ENCODE results near the gene SLC16A7.

SLC16A7 gene

DNA sequence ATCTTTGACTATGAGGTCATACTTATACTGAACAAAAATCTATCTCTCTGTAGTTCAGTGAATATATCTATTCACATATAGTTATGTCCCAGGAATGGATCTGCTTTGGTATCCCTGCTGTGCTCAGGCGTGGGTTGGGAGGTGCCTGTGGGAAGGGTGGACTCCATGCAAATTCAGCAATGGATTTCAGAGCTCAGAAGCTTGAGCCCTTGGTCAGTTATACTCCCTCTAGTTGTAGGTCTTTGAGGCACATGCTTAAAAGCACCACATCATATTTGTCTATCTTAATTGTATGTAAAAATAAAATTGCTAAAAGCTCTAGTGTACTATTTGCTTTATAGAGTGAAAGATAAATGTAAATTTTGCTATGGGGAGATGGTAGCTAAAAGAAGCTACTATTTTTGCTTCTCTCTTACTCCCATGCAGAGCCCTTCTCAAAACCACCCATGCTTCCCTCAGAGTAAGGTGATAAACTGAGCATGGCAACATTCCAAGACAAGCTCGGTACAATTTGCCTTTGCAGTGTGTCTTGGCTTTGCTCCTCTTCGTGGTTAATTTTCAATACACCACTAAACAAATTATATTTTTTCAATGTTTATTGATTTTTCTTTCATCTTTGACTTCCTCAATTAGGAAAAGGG, 54.9 kb downstream of the SLC16A7 start:
- no peak for DNase-seq (ENCODE audit: low read depth)
- TF ChIP-seq, protein P1, sequence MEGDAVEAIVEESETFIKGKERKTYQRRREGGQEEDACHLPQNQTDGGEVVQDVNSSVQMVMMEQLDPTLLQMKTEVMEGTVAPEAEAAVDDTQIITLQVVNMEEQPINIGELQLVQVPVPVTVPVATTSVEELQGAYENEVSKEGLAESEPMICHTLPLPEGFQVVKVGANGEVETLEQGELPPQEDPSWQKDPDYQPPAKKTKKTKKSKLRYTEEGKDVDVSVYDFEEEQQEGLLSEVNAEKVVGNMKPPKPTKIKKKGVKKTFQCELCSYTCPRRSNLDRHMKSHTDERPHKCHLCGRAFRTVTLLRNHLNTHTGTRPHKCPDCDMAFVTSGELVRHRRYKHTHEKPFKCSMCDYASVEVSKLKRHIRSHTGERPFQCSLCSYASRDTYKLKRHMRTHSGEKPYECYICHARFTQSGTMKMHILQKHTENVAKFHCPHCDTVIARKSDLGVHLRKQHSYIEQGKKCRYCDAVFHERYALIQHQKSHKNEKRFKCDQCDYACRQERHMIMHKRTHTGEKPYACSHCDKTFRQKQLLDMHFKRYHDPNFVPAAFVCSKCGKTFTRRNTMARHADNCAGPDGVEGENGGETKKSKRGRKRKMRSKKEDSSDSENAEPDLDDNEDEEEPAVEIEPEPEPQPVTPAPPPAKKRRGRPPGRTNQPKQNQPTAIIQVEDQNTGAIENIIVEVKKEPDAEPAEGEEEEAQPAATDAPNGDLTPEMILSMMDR (conservative IDR thresholded peaks at IDR 0.05; ENCODE audit: low read length) = no peak
- H3K4me3 ChIP-seq (ENCODE audit: low read length) = no peak overlapping the region

DNA sequence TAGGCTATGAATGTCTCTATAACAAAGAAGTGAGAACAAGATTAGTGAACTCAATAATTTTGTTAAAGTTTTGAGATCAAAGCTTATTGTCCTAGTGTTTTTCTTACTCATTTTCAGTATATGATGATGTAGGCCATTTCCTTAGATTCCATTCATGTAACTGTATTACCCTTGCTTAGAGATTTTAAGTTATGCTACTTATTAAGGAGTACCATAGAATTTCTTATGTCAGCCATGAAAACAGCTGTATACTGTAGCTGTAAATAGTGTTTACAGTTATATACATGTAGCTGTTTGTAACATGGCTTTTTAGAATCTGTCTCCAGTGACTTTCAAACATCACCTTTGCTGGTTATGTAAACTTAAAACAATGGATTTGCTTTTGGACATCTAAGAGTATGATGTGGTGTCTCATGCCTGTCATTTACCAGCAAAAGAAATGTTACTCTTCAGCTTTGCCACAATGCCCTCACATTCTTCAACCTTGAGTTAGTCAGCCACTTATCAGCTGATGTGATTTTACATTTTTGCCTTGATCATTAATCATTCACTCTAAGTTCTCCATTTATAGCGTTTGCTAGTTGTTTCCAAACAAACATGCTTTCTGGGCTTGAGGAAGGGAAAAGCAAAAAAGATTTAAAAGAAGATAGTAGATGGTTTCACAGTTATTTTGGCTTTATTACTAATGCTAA, 55.5 kb downstream of the SLC16A7 start:
- DNase-seq (ENCODE audit: low read depth) = peak; percentile 40
- H3K4me3 ChIP-seq (ENCODE audit: low read length) = no peak overlapping the region
- TF ChIP-seq, protein P1 (conservative IDR thresholded peaks at IDR 0.05; ENCODE audit: low read length) = no peak

DNA sequence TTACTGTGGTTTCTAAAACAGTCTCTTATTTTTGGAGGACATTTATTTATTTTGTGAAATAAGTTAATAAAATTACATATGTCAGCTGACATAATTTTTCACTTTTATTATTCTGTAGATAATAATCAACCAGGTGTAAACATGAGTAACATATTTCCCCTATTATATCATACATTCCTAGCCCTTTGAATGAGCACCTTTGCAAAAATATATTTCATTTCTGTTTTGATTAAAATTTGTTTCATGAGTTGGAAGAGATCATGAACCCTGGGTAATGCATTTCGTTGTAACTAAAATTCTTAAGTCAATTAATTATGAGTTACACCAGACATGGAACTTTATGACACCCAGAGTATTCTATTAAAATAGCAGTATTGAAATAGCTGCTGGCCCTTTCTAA, 56.3 kb downstream of the SLC16A7 start:
- no peak for DNase-seq (ENCODE audit: low read depth)
- no peak overlapping the region for H3K4me3 ChIP-seq (ENCODE audit: low read length)
- TF ChIP-seq, protein P1 (conservative IDR thresholded peaks at IDR 0.05; ENCODE audit: low read length) = no peak

DNA sequence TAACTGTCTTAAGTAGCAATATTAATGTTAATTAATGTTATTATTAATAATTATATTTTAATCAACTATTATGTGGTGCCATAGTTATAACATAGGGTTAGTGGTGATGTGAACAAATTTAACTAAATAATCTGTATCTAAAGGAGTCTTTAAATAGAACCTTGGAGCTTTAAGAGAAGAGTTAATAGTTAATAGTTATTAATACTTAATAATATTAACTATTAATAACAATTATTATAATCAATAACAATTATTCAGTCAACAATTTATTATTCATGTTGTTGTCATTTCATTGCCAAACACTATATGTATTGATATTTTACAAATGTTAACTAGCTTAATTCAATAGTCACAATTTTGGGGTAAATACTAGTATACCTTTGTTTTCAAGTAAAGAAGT, 58.2 kb downstream of the SLC16A7 start:
- TF ChIP-seq, protein P1 (conservative IDR thresholded peaks at IDR 0.05; ENCODE audit: low read length) = no peak
- no peak for DNase-seq (ENCODE audit: low read depth)
- H3K4me3 ChIP-seq (ENCODE audit: low read length) = no peak overlapping the region

DNA sequence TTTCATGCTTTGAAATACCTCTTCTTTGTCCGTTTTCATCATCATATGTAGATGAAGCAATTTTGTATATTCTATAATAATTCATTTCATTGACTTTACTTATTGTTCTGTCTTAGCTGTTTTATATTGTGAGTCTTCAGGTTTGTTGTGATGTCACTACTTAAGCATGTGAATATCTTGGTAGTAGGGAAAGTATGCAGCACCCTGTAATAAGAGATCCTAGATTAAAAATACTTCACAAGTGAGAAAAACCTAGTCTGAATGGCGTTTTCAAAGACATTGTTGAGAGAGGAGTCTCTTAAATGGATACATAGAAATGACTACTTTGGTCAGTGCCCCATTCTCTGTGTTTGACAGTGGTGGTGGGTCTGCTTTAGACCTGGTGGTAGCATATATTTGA, 61.4 kb downstream of the SLC16A7 start:
- DNase-seq (ENCODE audit: low read depth) = peak; percentile 34
- TF ChIP-seq, protein P1 (conservative IDR thresholded peaks at IDR 0.05; ENCODE audit: low read length) = no peak
- H3K4me3 ChIP-seq (ENCODE audit: low read length) = no peak overlapping the region

DNA sequence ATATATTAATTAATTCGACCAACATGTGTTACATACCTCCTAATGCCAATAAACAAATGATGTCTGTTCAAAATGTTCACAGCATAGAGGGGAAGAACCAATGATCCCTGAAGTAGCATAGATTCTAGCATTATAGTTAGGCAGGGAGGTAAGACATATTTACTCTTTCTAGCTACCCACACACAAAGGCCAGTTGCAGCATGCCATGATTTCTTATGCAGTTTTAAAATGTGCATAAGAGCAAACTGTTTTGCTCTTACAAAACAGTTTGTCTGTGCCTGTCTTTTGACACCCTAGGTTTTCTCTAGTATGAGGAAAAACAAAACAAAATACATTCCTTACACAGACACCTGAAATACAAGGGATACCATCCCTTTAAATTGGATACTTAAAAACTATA, 61.9 kb downstream of the SLC16A7 start:
- DNase-seq (ENCODE audit: low read depth) = no peak
- no peak overlapping the region for H3K4me3 ChIP-seq (ENCODE audit: low read length)
- TF ChIP-seq, protein P1 (conservative IDR thresholded peaks at IDR 0.05; ENCODE audit: low read length) = no peak

DNA sequence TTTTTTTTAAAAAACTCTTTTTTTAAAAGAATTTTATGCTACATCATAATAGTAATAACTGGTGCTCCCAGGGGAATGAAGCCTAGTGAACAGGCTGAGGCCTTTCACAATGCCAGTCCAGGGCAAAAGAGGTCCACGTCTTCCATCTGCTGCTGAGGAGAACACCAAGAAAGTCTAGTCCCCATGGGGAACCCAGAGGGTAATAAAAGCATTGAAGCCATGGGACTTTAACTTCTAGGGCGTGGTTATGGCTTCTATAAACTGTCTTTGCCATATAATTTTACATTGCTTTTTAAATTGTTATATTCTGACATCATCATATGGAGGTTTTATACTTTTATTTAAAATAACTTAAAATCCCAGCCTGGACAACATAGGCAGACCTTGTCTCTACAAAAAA, 64.3 kb downstream of the SLC16A7 start:
- peak; percentile 16 for DNase-seq (ENCODE audit: low read depth)
- no peak overlapping the region for H3K4me3 ChIP-seq (ENCODE audit: low read length)
- TF ChIP-seq, protein P1 (conservative IDR thresholded peaks at IDR 0.05; ENCODE audit: low read length) = no peak

Data from AG10803 (cell line).